ENCODE results near the gene ILK. TPM values are rescaled to one million over a fixed set of nuclear protein-coding genes. Genes with fewer than 3 reads are reported as not detected.

ILK gene
- total RNA-seq, 4 donors from 2014 or later: 159 to 211 (median 169) TPM

DNA sequence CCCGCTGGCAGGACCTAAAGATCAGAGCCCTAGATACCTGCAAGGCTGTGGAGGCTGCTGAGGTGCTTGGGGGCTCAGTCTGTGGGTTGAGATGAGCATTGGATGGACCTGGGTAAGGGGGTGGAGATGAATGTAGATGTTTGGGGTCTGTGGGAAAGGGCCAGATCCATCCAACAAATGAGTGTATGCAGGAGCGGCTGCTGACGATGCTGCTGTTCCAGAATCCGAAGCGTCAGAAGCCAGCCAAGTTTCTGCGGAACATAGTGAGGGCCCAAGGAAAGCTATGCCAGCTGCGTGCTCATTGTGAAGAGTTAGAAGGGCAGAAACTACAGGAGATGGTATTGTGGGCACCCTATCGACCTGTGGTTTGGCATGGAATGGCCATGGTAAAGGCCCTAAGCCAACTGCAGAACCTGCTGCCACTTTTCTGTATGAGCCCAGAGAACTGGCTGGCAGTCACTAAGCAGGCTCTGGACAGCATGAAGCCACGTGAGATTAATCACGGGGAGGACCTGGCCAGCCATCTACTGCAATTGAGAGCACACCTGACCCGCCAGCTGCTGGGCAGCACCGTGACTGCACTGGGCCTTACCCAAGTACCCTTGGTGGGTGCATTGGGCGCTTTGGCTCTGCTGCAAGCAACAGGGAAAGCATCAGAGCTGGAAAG lies 36.7 kb upstream of the ILK start:
- no peak for DNase-seq
- no peaks in the 10 kb centered on the region for H3K4me1 ChIP-seq
- TF ChIP-seq, protein P1, sequence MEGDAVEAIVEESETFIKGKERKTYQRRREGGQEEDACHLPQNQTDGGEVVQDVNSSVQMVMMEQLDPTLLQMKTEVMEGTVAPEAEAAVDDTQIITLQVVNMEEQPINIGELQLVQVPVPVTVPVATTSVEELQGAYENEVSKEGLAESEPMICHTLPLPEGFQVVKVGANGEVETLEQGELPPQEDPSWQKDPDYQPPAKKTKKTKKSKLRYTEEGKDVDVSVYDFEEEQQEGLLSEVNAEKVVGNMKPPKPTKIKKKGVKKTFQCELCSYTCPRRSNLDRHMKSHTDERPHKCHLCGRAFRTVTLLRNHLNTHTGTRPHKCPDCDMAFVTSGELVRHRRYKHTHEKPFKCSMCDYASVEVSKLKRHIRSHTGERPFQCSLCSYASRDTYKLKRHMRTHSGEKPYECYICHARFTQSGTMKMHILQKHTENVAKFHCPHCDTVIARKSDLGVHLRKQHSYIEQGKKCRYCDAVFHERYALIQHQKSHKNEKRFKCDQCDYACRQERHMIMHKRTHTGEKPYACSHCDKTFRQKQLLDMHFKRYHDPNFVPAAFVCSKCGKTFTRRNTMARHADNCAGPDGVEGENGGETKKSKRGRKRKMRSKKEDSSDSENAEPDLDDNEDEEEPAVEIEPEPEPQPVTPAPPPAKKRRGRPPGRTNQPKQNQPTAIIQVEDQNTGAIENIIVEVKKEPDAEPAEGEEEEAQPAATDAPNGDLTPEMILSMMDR (IDR thresholded peaks at IDR 0.05): no peak
- TF ChIP-seq POLR2AphosphoS5 (IDR thresholded peaks at IDR 0.05) (no peak), EP300 (IDR thresholded peaks at IDR 0.05; ENCODE audit: low read depth) (no peak), POLR2A (IDR thresholded peaks at IDR 0.05) (no peak)
- no peak overlapping the region for H3K27ac ChIP-seq
- no peaks in the 10 kb centered on the region for H3K36me3 ChIP-seq
- WGBS, 2 donors (ENCODE audit: low coverage in 1 of 2): 96 to 100% methylated on average over 1 to 13 of the region's 13 CpGs
- H3K27me3 ChIP-seq: no peaks in the 10 kb centered on the region
- no peaks in the 10 kb centered on the region for H3K9me3 ChIP-seq
- intact Hi-C loops (cut with DNase I; ENCODE audit: low total_unique reads): no loop called here
- in situ Hi-C loops (cut with MboI; ENCODE audit: low pct_ligation_motif_present in 1 of 4, low pct_unique_long_range_greater_than_20kb in 1 of 4, low sequenced_read_pairs in 3 of 4): no loop called here
- H3K4me3 ChIP-seq: no peak overlapping the region

DNA sequence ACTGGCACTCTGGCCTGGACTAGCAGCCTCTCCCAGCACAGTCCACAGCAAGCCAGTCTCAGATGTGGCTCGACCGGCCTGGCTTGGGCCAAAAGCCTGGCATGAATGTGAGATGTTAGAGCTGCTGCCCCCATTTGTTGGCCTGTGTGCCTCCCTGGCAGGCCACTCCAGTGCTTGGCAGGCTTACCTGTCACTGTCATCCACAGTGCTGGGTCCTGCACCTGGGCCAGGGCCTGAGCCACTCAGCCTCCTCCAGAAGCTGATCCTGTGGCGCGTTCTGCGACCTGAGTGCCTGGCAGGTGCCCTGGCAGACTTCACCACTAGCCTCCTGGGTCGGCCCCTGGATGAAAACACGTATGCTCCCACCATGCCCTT lies 36.2 kb upstream of the ILK start:
- intact Hi-C loops (cut with DNase I; ENCODE audit: low total_unique reads) (no loop called here), in situ Hi-C loops (cut with MboI; ENCODE audit: low pct_ligation_motif_present in 1 of 4, low pct_unique_long_range_greater_than_20kb in 1 of 4, low sequenced_read_pairs in 3 of 4) (no loop called here)
- Histone ChIP-seq H3K36me3 (no peaks in the 10 kb centered on the region), H3K4me3 (no peak overlapping the region), H3K9me3 (no peaks in the 10 kb centered on the region), H3K27ac (no peak overlapping the region), H3K27me3 (no peaks in the 10 kb centered on the region), H3K4me1 (no peaks in the 10 kb centered on the region)
- DNase-seq: no peak
- 98% methylated on average over 7 of the region's 7 CpGs; no CpG with 5 or more reads in 1 of the 2 donors for WGBS, 2 donors (ENCODE audit: low coverage in 1 of 2)
- no peak for TF ChIP-seq POLR2A (IDR thresholded peaks at IDR 0.05)
- no peak for TF ChIP-seq EP300 (IDR thresholded peaks at IDR 0.05; ENCODE audit: low read depth)
- TF ChIP-seq, protein P1 (IDR thresholded peaks at IDR 0.05): no peak
- no peak for TF ChIP-seq POLR2AphosphoS5 (IDR thresholded peaks at IDR 0.05)

DNA sequence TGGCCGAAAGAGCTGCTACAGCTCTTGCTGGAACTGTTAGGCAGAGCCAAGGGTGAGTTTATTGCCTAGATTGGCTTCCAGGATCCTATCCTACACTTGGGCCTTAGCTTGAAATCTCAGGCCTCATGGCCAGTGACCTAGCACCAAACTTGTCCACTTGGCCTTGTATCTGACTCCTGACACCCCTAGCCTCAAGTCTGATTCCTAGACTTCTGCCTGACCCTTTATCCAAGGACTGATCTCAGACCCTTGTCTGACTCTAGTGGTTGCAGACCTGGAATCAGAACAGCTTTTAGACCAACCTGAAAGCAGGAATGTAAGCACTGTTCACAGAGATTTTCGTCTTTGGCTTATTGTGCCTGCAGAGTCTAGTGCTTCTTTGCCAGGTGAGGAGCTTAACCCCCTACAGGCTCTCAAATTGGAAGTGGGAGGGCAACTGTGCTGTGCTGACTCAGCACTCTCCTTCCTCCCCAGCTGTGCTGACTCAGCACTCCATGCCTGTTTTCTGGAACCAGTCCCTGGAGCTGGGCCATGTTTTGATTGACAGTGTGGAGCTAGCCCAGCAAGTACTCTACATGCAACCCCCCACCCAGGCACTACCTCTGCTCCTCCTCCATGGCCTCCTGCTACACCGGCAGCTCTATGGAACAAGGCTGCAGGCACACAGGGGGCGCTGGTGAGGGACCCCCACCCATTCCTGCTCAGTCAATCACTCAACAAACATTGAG lies 35.2 kb upstream of the ILK start:
- Histone ChIP-seq H3K9me3 (no peaks in the 10 kb centered on the region), H3K27ac (no peak overlapping the region), H3K4me3 (no peak overlapping the region), H3K27me3 (no peaks in the 10 kb centered on the region), H3K36me3 (no peaks in the 10 kb centered on the region), H3K4me1 (no peaks in the 10 kb centered on the region)
- WGBS, 2 donors (ENCODE audit: low coverage in 1 of 2): 73 to 83% methylated on average over 1 to 4 of the region's 4 CpGs
- TF ChIP-seq EP300 (IDR thresholded peaks at IDR 0.05; ENCODE audit: low read depth) (no peak), POLR2A (IDR thresholded peaks at IDR 0.05) (no peak), POLR2AphosphoS5 (IDR thresholded peaks at IDR 0.05) (no peak)
- TF ChIP-seq, protein P1 (IDR thresholded peaks at IDR 0.05): no peak
- in situ Hi-C loops (cut with MboI; ENCODE audit: low pct_ligation_motif_present in 1 of 4, low pct_unique_long_range_greater_than_20kb in 1 of 4, low sequenced_read_pairs in 3 of 4): no loop called here
- intact Hi-C loops (cut with DNase I; ENCODE audit: low total_unique reads): no loop called here
- DNase-seq: no peak

DNA sequence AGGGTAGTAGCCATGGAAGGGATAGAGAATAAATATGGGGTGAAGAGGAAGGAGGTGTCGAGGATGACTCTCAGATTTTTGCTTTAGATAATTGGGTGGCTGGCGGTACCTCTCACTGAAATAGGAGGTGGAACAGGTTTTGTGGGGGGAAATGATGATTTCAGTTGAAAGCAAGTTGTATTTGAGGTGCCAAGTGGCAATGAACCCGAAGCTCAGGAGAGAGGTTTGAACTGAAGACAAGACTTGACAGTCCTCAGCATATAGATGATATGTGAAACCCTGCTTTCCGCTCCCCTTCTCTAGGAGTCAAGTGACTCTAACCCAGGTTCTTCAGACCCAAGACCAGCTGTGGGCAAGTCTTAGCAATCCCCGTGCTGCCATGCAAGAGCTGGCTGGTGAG lies 33.9 kb upstream of the ILK start:
- WGBS, 2 donors (ENCODE audit: low coverage in 1 of 2): 63 to 85% methylated on average over 1 to 5 of the region's 5 CpGs

More for the DNA sequence above, 33.9 kb upstream of the ILK start:
- TF ChIP-seq POLR2A (IDR thresholded peaks at IDR 0.05) (no peak), POLR2AphosphoS5 (IDR thresholded peaks at IDR 0.05) (no peak), EP300 (IDR thresholded peaks at IDR 0.05; ENCODE audit: low read depth) (no peak)
- TF ChIP-seq, protein P1 (IDR thresholded peaks at IDR 0.05): no peak
- Histone ChIP-seq H3K4me3 (no peak overlapping the region), H3K27me3 (no peaks in the 10 kb centered on the region), H3K36me3 (no peaks in the 10 kb centered on the region), H3K27ac (no peak overlapping the region), H3K9me3 (no peaks in the 10 kb centered on the region), H3K4me1 (no peaks in the 10 kb centered on the region)
- in situ Hi-C loops (cut with MboI; ENCODE audit: low pct_ligation_motif_present in 1 of 4, low pct_unique_long_range_greater_than_20kb in 1 of 4, low sequenced_read_pairs in 3 of 4) (no loop called here), intact Hi-C loops (cut with DNase I; ENCODE audit: low total_unique reads) (no loop called here)
- DNase-seq: no peak
